CD14-positive monocyte (primary cell): ENCODE results near the gene SNUPN. TPM values are rescaled to one million over a fixed set of nuclear protein-coding genes. Genes with fewer than 3 reads are reported as not detected.
A peak's percentile ranks its signal among the peaks of the same experiment; 100 is the strongest.

Experiments used
- DNase-seq, 3 donors: peaks; one replicate each; pipeline ENCODE4 v3.0.0-alpha.2; 2011 to 2022
- H2AFZ ChIP-seq: 2 replicates; pipeline ENCODE4 v1.6.0; 2012; ENCODE audit warnings: mild to moderate bottlenecking, low read depth, low read length, inconsistent platforms; ENCODE audit not compliant: insufficient read depth, poor library complexity, severe bottlenecking
- H3K27ac ChIP-seq, 2 donors: 1 replicate in 1 of 2; 2 replicates in 1 of 2; pipeline ENCODE4 v1.5.1; 2012 to 2013; ENCODE audit warnings: low read length in 2 of 2, control low read depth in 1 of 2, inconsistent platforms in 1 of 2, low read depth in 1 of 2, mild to moderate bottlenecking in 1 of 2
- H3K27me3 ChIP-seq, 2 donors: one replicate each; pipeline versions ENCODE4 v1.6.0 to v1.6.1; 2011 to 2013; ENCODE audit warnings: low read length in 2 of 2; ENCODE audit not compliant: control insufficient read depth in 2 of 2, insufficient read depth in 2 of 2
- H3K36me3 ChIP-seq, 2 donors: replicated peaks in 1 of 2; 1 replicate in 1 of 2; 2 replicates in 1 of 2; pipeline versions ENCODE4 v1.5.1 to v1.6.1; 2012 to 2013; ENCODE audit warnings: low read length in 2 of 2, control low read depth in 1 of 2, inconsistent platforms in 1 of 2, mild to moderate bottlenecking in 1 of 2; ENCODE audit not compliant: insufficient read depth in 2 of 2, control insufficient read depth in 1 of 2
- H3K4me1 ChIP-seq, 2 donors: 1 replicate in 1 of 2; 2 replicates in 1 of 2; pipeline versions ENCODE4 v1.5.1 to v1.6.1; 2012 to 2013; ENCODE audit warnings: low read length in 2 of 2, control low read depth in 1 of 2, inconsistent platforms in 1 of 2, mild to moderate bottlenecking in 1 of 2, moderate library complexity in 1 of 2; ENCODE audit not compliant: insufficient read depth in 2 of 2, control insufficient read depth in 1 of 2
- H3K4me2 ChIP-seq: replicated peaks from 2 replicates; pipeline ENCODE3; 2012; ENCODE audit warnings: low read length, moderate library complexity, mild to moderate bottlenecking; ENCODE audit not compliant: poor library complexity, severe bottlenecking; ENCODE audit errors: extremely low read depth
- H3K4me3 ChIP-seq, 3 experiments: fragments of 200-600 bp in 1 of 3; sonication (generic) in 1 of 3; replicated peaks in 1 of 3; 1 replicate in 2 of 3; 2 replicates in 1 of 3; pipeline ENCODE4 v1.5.1; 2011 to 2013; ENCODE audit warnings: low read length in 3 of 3, mild to moderate bottlenecking in 3 of 3, control low read depth in 2 of 3, low read depth in 2 of 3, inconsistent platforms in 1 of 3, moderate library complexity in 1 of 3
- H3K79me2 ChIP-seq: 2 replicates; pipeline ENCODE4 v1.6.0; 2012; ENCODE audit warnings: mild to moderate bottlenecking, control low read depth, inconsistent platforms, low read length, moderate library complexity; ENCODE audit not compliant: insufficient read depth
- H3K9ac ChIP-seq: 2 replicates; pipeline ENCODE4 v1.6.0; 2017; ENCODE audit warnings: low read length, mild to moderate bottlenecking; ENCODE audit not compliant: insufficient read depth, poor library complexity, severe bottlenecking
- H3K9me3 ChIP-seq, 2 donors: replicated peaks in 1 of 2; 1 replicate in 1 of 2; 2 replicates in 1 of 2; pipeline versions ENCODE4 v1.5.1 to v1.6.1; 2012 to 2013; ENCODE audit warnings: low read length in 2 of 2, control low read depth in 1 of 2; ENCODE audit not compliant: control insufficient read depth in 1 of 2, insufficient read depth in 1 of 2
- H4K20me1 ChIP-seq: 2 replicates; pipeline ENCODE4 v1.6.0; 2012; ENCODE audit warnings: mild to moderate bottlenecking, low read length, control low read depth, moderate library complexity; ENCODE audit not compliant: insufficient read depth
- H3K27ac Mint-ChIP-seq, 7 donors: one replicate each; pipeline ENCODE4 v1.8.0; 2020; ENCODE audit warnings: mild to moderate bottlenecking in 7 of 7, mixed read lengths in 7 of 7, moderate library complexity in 6 of 7, inconsistent platforms in 2 of 7
- H3K27me3 Mint-ChIP-seq, 3 donors: one replicate each; pipeline ENCODE4 v1.8.0; 2021 to 2022; ENCODE audit warnings: low read depth in 3 of 3, mild to moderate bottlenecking in 3 of 3, mixed read lengths in 3 of 3, moderate library complexity in 3 of 3, inconsistent platforms in 1 of 3
- H3K36me3 Mint-ChIP-seq, 2 donors: one replicate each; pipeline ENCODE4 v1.8.0; 2020; ENCODE audit warnings: mixed read lengths in 2 of 2, inconsistent platforms in 1 of 2, mild to moderate bottlenecking in 1 of 2
- H3K4me1 Mint-ChIP-seq: one replicate; pipeline ENCODE4 v1.8.0; 2020; ENCODE audit warnings: mild to moderate bottlenecking, mixed read lengths
- H3K4me3 Mint-ChIP-seq, 2 donors: one replicate each; pipeline ENCODE4 v1.8.0; 2020; ENCODE audit warnings: mild to moderate bottlenecking in 2 of 2, mixed read lengths in 2 of 2, moderate library complexity in 1 of 2
- H3K9me3 Mint-ChIP-seq, 7 donors: one replicate each; pipeline ENCODE4 v1.8.0; 2020 to 2022; ENCODE audit warnings: mixed read lengths in 7 of 7, mild to moderate bottlenecking in 6 of 7, moderate library complexity in 6 of 7, inconsistent platforms in 2 of 7
- CTCF ChIP-seq: fragments of 200-600 bp; IDR thresholded peaks from one replicate; pipeline ENCODE4 v1.8.0; 2022; ENCODE audit warnings: antibody characterized with exemption, mild to moderate bottlenecking
- WGBS: methylation state at CpG from one replicate; pipeline ENCODE4 v1.1.5; 2013; ENCODE audit warnings: missing lambda C conversion rate; ENCODE audit not compliant: insufficient coverage; 5-methylcytosine and 5-hydroxymethylcytosine counted together
- intact Hi-C, 2 donors: fragments of 100-400 bp; cut with micrococcal nuclease; formaldehyde crosslinking; loops; one replicate each; pipeline versions ENCODE4 v1.15.0 to v1.15.1; 2023
- polyA plus RNA-seq, 3 donors: library from polyadenylated mRNA; depleted of rRNA in 1 of 3; unstranded in 2 of 3; stranded (reverse) in 1 of 3; fragments of 300-500 nt in 2 of 3; fragments of >200 nt in 1 of 3; fragmentation: Illumina TruSeq in 2 of 3; gene quantifications; 1 replicate in 2 of 3; 2 replicates in 1 of 3; pipeline ENCODE4 v1.2.3, GENCODE V29; 2012 to 2021

The SNUPN gene
- polyA plus RNA-seq, 3 donors = 11.7 to 31.8 (median 29.3) TPM

GRCh38 chr15:75639191-75639708, 13.7 kb upstream of the SNUPN start:
- Mint-ChIP-seq H3K4me1 (peaks cover 34% of the 10 kb centered on the region), H3K9me3 (no peaks in the 10 kb centered on the region), H3K27me3 (peaks cover 2% of the 10 kb centered on the region in 3 donors), H3K27ac (peak overlapping the region; percentile 91 to 97 (median 95)), H3K4me3 (peak overlapping the region; percentile 87 to 91), H3K36me3 (peaks cover 7 to 8% of the 10 kb centered on the region in 2 donors)
- Histone ChIP-seq H3K4me2 (peak overlapping the region; percentile 88), H3K27ac (peak overlapping the region; percentile 89 to 97), H4K20me1 (peaks cover 27% of the 10 kb centered on the region), H3K27me3 (no peaks in the 10 kb centered on the region), H3K79me2 (peaks cover 39% of the 10 kb centered on the region), H3K4me3 (peak overlapping the region; percentile 77 to 83 (median 80)), H2AFZ (peak overlapping the region; percentile 88), H3K36me3 (peaks cover 0 to 7% of the 10 kb centered on the region in 2 donors), H3K9me3 (no peaks in the 10 kb centered on the region), H3K9ac (peak overlapping the region; percentile 91), H3K4me1 (peaks cover 30 to 38% of the 10 kb centered on the region in 2 donors)
- peak in 2 of 3 donors; percentile 44 to 73 for DNase-seq
- intact Hi-C loops = no loop called here
- WGBS = under 1% methylated on average over 16 of the region's 16 CpGs
- TF ChIP-seq CTCF = no peak

DNA sequence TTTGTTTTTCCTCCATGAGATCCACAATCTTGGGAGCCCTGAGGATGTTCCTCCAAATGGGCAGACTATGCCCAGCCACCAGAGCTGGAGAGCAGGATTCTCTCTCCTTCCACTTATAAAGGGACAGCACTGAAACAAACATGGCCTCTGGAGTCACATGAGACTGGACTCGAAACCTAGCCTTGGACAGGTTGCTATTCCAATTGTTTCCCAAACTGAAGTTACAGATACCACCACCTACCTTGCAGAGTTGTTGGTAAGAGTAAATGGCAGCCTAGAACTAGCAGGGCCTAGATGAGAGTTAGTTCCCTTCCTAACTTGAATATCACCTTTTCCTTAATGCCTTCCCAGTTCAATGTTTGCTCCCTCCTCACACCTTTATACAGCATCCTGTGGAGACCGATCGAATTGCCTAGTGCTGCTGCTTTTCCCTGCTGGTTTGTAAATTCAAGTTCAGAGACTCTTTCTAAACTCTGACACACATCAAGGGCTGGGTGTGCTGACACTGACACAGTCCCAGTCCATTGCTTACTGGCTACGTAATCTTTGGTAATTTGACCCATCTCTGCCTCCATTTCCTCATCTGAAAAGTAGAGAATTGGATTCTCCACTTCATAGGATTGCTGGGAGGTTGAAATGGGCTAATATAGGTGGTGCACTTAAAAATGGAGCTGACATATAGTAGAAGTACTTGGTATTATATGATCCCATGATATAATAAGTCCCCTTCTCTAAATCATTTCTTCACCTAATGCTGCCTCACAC, 11.9 kb upstream of the SNUPN start:
- peak overlapping the region in 1 of 2 donors; percentile 97 for H3K27ac ChIP-seq
- H4K20me1 ChIP-seq = peaks cover 27% of the 10 kb centered on the region
- no peak overlapping the region for H3K9ac ChIP-seq
- peaks cover 34% of the 10 kb centered on the region for H3K4me1 Mint-ChIP-seq
- DNase-seq = no peak
- H3K36me3 ChIP-seq = peaks cover 0 to 7% of the 10 kb centered on the region in 2 donors
- H3K36me3 Mint-ChIP-seq = peaks cover 5 to 8% of the 10 kb centered on the region in 2 donors
- no peaks in the 10 kb centered on the region for H3K9me3 Mint-ChIP-seq
- H3K79me2 ChIP-seq = peaks cover 39% of the 10 kb centered on the region
- H3K4me3 Mint-ChIP-seq = no peak overlapping the region
- peaks cover 0 to 2% (median 2%) of the 10 kb centered on the region in 3 donors for H3K27me3 Mint-ChIP-seq
- no peak for TF ChIP-seq CTCF
- H3K4me3 ChIP-seq = no peak overlapping the region
- intact Hi-C loops = no loop called here
- H3K27me3 ChIP-seq = no peaks in the 10 kb centered on the region
- no peak overlapping the region for H2AFZ ChIP-seq
- peaks cover 30 to 38% of the 10 kb centered on the region in 2 donors for H3K4me1 ChIP-seq
- peak overlapping the region in 4 of 7 donors; percentile 16 to 73 (median 54) for H3K27ac Mint-ChIP-seq
- peak overlapping the region; percentile 88 for H3K4me2 ChIP-seq
- 100% methylated on average over 2 of the region's 4 CpGs for WGBS
- no peaks in the 10 kb centered on the region for H3K9me3 ChIP-seq
